Coronary artery (tissue), 2 donors: Measurements from ENCODE around the gene SVOP.

Experiments
- DNase-seq: peaks from one replicate; pipeline ENCODE4 v3.0.0-alpha.2; 2017; ENCODE audit warnings: low spot score
- H3K27ac ChIP-seq, 2 donors: fragments of 200-600 bp; sonication (generic); one replicate each; pipeline ENCODE4 v1.5.1; 2016 to 2019
- H3K4me3 ChIP-seq: fragments of 200-600 bp; sonication (generic); 2 replicates; pipeline ENCODE4 v1.5.1; 2016; ENCODE audit warnings: mild to moderate bottlenecking, moderate library complexity
- TF ChIP-seq, protein P1 (sequence below): fragments of 200-600 bp; sonication (generic); IDR thresholded peaks from one replicate; pipeline ENCODE4 v1.5.1; 2019; ENCODE audit warnings: antibody characterized with exemption

The SVOP gene

DNA sequence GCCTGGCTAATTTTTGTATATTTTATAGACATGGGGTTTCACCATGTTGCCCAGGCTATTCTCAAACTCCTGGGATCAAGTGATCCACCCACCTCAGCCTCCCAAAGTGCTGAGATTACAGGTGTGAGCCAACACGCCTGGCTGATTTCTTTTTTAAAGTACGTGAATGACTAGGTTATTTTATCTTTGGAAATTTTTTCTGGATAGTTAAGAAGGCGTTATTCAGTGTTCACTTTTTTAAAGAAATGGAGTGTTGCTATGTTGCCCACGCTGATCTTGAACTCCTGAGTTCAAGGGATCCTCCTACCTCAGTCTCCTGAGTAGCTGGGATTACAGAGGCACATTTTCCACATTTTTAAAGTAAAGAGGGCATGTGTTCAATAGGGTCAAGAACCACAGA lies 58.6 kb downstream of the SVOP start:
- Histone ChIP-seq H3K4me3 (no peak overlapping the region), H3K27ac (no peak overlapping the region)
- TF ChIP-seq, protein P1, sequence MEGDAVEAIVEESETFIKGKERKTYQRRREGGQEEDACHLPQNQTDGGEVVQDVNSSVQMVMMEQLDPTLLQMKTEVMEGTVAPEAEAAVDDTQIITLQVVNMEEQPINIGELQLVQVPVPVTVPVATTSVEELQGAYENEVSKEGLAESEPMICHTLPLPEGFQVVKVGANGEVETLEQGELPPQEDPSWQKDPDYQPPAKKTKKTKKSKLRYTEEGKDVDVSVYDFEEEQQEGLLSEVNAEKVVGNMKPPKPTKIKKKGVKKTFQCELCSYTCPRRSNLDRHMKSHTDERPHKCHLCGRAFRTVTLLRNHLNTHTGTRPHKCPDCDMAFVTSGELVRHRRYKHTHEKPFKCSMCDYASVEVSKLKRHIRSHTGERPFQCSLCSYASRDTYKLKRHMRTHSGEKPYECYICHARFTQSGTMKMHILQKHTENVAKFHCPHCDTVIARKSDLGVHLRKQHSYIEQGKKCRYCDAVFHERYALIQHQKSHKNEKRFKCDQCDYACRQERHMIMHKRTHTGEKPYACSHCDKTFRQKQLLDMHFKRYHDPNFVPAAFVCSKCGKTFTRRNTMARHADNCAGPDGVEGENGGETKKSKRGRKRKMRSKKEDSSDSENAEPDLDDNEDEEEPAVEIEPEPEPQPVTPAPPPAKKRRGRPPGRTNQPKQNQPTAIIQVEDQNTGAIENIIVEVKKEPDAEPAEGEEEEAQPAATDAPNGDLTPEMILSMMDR, result no peak
- DNase-seq, result no peak

DNA sequence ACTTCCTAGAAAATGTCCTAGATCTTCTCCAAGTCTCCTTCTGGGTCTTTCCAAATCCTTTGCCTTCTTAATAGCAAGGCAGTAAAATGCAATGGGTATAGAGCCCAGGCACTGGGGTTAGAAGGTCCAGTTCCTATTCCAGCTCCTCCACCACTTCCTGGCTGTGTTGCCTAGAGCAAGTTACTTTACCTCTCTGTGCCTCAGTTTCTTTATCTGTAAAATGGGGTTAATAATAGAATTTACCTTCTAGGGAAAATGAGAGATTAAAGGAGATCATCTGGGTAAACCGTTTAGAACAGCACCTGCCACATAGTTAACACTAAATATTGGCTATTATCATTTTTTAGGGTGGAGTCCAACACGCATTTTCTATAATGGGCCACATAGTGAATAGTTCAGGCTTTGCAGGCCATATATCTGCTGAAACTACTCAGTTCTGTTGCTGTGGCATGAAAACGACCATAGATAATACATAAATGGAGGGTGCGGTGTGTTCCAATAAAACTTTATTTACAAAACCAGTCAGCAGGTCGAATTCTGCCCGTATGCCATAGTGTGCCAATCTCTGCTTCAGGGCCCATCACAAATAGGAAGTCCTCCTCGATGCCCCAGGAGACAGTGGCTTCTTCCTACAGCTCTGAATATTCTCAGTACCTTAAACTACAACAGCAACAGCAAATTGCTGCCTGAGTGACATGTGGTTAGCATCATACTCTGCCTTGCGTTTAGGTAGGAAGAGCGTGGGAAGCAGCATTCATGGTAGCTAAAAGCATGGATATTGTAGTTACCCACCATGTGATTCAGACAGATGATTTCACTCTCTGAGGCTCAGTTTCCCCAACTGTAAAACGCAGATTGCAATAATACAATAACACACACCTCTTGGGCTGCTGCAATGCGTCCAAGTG lies 60.9 kb downstream of the SVOP start:
- no peak for DNase-seq
- no peak overlapping the region for H3K4me3 ChIP-seq
- H3K27ac ChIP-seq, result no peak overlapping the region
- TF ChIP-seq, protein P1, result no peak

DNA sequence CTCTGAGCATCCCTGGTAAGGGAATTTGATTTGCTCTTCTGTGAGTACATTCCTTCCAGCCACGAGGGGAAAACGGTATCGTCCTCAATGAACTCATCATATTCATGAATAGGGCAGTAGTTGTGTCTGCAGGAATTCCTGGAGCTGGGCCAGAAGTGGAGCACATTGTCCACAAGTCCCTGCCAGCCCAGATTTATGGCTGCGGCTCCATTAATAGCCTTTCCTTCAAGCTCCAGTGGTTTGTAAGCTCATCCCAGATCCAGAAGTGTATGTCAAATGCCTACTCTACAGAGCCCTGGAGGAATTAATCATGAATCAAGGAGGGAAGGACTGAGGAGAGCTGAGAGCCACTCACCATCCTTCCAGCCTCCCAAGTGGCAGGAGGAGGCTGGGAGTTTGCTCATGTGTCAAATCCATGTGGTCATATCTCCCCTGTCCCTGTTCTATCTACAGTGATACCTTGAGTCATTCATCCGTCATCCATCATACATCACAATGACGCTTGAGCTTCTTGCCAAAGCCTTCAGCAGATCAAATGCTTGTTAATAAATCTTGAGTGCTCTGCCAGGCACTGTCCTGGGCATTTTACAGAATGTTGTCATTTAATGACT lies 65.5 kb downstream of the SVOP start:
- H3K4me3 ChIP-seq, result no peak overlapping the region
- TF ChIP-seq, protein P1, result no peak
- no peak overlapping the region for H3K27ac ChIP-seq
- DNase-seq, result no peak

DNA sequence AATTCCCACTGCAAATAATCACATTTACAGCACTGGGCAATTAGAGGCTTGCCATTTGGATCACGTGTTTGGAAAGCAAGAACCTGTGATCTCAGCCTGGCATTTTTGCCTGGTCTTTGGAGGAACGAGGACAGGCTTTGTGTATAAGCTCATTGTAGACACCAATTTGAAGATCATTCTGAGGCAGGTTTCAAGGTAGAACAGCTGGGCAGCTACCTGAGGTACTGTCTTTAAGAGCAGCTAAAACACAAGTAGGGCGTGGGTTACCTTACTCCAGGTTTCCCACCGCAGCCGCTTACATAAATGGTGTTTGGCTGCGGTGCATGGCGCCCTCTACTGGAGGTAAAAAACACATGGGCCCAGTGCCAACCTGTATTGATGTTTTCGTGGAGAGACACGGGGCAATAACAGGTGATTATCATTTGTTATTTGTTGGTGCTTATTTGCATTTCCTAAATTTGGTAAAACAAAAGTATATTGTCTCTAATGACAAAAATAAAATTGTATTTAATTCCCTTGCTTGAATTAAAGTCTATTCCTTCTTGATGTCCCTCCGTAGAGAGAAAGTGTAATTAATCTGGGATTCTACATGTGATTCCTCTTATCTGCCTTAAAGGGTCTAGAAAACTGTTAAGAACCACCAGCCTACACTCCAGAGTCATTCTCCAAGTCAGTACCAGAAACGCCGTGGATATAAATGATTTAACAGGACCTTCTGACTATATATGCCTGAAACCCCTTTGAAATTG lies 69.7 kb downstream of the SVOP start:
- TF ChIP-seq, protein P1, result peak; percentile 83
- H3K4me3 ChIP-seq, result peak overlapping the region; percentile 48

DNA sequence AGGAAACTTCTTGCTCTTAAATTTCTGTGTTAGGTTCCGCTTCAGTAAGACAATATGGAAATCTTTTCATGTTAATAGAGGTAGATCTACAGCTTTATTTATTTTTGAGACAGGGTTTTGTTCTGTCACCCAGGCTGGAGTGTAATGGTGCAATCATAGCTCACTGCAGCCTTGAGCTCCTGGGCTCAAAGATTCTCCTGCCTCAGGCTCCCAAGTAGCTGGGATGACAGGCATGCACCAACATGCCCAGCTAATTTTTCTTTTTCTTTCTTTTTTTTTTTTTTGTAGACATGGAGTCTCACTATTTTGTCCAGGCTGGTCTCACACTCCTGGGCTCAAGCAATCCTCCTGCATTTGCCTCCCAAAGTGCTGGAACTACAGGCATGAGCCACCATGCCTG lies 70.9 kb downstream of the SVOP start:
- TF ChIP-seq, protein P1, result no peak
- Histone ChIP-seq H3K27ac (no peak overlapping the region), H3K4me3 (no peak overlapping the region)
- DNase-seq, result no peak

More for the DNA sequence above, 69.7 kb downstream of the SVOP start:
- no peak overlapping the region for H3K27ac ChIP-seq
- peak; percentile 74 for DNase-seq

DNA sequence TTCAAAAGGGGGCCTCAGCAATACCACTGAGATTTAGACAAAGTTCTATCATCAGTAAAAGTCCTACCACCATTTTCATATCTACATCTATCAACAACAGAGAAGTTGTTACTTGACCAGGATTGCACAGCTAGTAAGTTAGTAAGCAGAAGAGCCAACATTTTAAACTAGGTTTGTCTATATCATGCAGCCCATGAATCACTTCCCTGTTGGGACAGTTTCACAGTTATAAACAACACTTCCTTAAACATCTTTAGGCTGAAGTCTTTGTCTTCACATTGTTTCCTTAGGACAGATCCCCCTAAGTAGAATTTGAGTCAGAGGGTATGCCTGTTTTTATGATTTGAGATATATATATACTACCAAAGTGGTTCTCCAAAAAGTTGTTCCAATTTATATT lies 72.5 kb downstream of the SVOP start:
- no peak overlapping the region for H3K27ac ChIP-seq
- TF ChIP-seq, protein P1, result no peak
- H3K4me3 ChIP-seq, result no peak overlapping the region
- no peak for DNase-seq
